Neural crest cell (in vitro differentiated cells): ENCODE results near the gene RALGPS1. TPM values are rescaled to one million over a fixed set of nuclear protein-coding genes. Genes with fewer than 3 reads are reported as not detected.

Experiments used
- DNase-seq: peaks from one replicate; pipeline ENCODE4 v3.0.0; 2021; ENCODE audit warnings: low read depth, mixed read lengths, low spot score
- H3K27ac Mint-ChIP-seq: one replicate; pipeline ENCODE4 v1.8.0; 2021; ENCODE audit warnings: mild to moderate bottlenecking, mixed read lengths; ENCODE audit not compliant: unreplicated experiment
- H3K27me3 Mint-ChIP-seq: 2 replicates; pipeline ENCODE4 v1.8.0; 2021; ENCODE audit warnings: low read depth, mild to moderate bottlenecking, mixed read lengths
- H3K36me3 Mint-ChIP-seq: 2 replicates; pipeline ENCODE4 v1.8.0; 2021; ENCODE audit warnings: low read depth, mild to moderate bottlenecking, mixed read lengths
- H3K4me1 Mint-ChIP-seq: 2 replicates; pipeline ENCODE4 v1.8.0; 2021; ENCODE audit warnings: mixed read lengths
- H3K4me3 Mint-ChIP-seq: one replicate; pipeline ENCODE4 v1.8.0; 2021; ENCODE audit warnings: mild to moderate bottlenecking, mixed read lengths
- H3K9me3 Mint-ChIP-seq: 2 replicates; pipeline ENCODE4 v1.8.0; 2021; ENCODE audit warnings: mixed read lengths
- total RNA-seq: library from RNA; stranded (reverse); gene quantifications from 2 replicates; pipeline ENCODE4 v1.2.1, GENCODE V29; 2021
- TF ChIP-seq, protein P1 (sequence below): fragments of 200-600 bp; sonication (generic); conservative IDR thresholded peaks from 2 replicates; pipeline ENCODE4 v1.5.0; 2021; ENCODE audit warnings: antibody characterized with exemption, mild to moderate bottlenecking

RALGPS1 gene
- total RNA-seq, 1 donor from 2014 or later = 11.7 TPM

DNA sequence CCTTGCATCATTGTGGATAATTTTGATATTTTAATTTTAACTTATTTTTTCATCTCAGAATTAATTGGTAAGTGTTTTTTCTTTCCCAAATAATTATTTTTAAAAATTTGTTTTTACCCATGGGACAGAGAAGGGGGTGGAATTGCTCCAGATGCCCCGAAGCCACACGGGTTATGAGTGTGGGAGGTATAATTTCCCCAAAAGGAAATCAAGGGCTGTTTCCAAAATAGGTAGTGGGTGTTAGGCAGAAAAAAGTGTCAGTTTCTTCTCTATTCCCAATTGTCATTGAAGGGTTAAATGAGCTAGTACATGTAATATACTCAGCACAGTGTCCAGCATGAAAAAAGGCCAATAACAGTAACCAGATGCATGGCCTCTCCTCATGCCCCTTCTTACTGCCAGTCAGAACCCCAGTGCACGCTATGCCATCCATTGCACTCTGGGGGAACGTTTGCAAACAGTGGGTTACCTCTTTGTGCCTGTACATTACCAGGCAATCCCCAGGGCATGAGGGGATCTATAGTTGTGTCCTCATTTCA, 244.3 kb downstream of the RALGPS1 start:
- no peak for DNase-seq
- TF ChIP-seq, protein P1, sequence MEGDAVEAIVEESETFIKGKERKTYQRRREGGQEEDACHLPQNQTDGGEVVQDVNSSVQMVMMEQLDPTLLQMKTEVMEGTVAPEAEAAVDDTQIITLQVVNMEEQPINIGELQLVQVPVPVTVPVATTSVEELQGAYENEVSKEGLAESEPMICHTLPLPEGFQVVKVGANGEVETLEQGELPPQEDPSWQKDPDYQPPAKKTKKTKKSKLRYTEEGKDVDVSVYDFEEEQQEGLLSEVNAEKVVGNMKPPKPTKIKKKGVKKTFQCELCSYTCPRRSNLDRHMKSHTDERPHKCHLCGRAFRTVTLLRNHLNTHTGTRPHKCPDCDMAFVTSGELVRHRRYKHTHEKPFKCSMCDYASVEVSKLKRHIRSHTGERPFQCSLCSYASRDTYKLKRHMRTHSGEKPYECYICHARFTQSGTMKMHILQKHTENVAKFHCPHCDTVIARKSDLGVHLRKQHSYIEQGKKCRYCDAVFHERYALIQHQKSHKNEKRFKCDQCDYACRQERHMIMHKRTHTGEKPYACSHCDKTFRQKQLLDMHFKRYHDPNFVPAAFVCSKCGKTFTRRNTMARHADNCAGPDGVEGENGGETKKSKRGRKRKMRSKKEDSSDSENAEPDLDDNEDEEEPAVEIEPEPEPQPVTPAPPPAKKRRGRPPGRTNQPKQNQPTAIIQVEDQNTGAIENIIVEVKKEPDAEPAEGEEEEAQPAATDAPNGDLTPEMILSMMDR = no peak
- H3K4me3 Mint-ChIP-seq = no peak overlapping the region
- no peak overlapping the region for H3K27ac Mint-ChIP-seq
- no peaks in the 10 kb centered on the region for H3K27me3 Mint-ChIP-seq
- peaks cover 25% of the 10 kb centered on the region for H3K4me1 Mint-ChIP-seq
- H3K36me3 Mint-ChIP-seq = no peaks in the 10 kb centered on the region
- H3K9me3 Mint-ChIP-seq = no peaks in the 10 kb centered on the region

DNA sequence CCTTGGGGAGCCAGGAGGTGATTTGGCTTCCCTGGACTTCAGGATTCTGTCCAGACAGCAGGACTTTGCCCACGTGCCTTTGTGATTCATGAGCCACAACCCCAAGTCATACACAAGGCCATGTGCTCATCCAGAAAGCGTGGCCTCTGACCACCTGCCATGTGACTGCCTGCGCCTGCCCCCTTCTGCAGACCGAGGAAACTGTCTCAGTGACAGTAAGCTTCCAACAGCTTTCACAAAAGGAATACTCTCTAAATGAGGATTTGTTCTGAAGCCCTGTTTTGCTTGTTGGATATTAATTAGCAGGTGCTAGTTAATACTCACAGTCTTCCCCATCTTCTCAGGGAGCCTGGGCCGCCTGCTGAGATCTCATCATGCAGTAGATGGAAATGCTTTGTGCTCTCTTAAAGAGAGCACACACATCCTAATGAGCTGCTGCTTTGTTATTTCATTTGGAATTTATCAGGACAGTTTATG, 244.8 kb downstream of the RALGPS1 start:
- TF ChIP-seq, protein P1 = peak; percentile 28
- peaks cover 26% of the 10 kb centered on the region for H3K4me1 Mint-ChIP-seq
- DNase-seq = peak; percentile 16
- no peaks in the 10 kb centered on the region for H3K9me3 Mint-ChIP-seq
- H3K27me3 Mint-ChIP-seq = no peaks in the 10 kb centered on the region
- no peak overlapping the region for H3K4me3 Mint-ChIP-seq
- no peak overlapping the region for H3K27ac Mint-ChIP-seq
- H3K36me3 Mint-ChIP-seq = no peaks in the 10 kb centered on the region

- Mint-ChIP-seq H3K27me3 (no peaks in the 10 kb centered on the region), H3K27ac (no peak overlapping the region), H3K36me3 (no peaks in the 10 kb centered on the region), H3K9me3 (no peaks in the 10 kb centered on the region), H3K4me3 (no peak overlapping the region), H3K4me1 (peaks cover 26% of the 10 kb centered on the region)
- no peak for DNase-seq
- TF ChIP-seq, protein P1 = no peak
Observed at GRCh38 chr9:127159949-127160610, 245.5 kb downstream of the RALGPS1 start.

DNA sequence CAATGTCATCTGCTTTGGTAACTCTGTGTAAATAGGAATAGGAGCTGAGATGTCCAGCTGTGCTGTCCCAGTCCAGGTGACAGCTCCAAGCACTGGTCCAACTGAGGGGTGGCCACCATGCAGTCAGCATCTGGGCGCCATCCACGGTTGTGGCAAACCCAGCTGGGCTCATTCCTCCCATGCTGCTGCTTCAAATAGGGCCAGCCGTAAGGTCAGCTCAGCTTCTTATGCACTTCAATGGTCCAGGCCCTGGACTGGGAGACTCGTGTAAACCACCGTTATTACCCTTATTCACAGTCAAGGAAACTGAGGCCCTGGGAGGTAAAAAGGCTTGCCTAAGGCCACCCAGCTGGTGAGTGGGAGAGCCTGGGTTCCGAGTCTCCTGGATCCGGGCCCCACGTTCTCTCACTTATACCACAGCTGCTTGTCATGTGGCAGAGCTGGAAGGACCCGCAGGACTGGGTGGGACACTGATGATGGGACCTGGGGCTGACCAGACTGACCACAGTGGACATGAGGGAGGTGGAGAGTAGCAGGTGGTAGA, 246.6 kb downstream of the RALGPS1 start:
- H3K4me3 Mint-ChIP-seq = no peak overlapping the region
- no peak for DNase-seq
- no peaks in the 10 kb centered on the region for H3K9me3 Mint-ChIP-seq
- no peaks in the 10 kb centered on the region for H3K36me3 Mint-ChIP-seq
- TF ChIP-seq, protein P1 = no peak
- H3K4me1 Mint-ChIP-seq = peaks cover 26% of the 10 kb centered on the region
- no peak overlapping the region for H3K27ac Mint-ChIP-seq
- no peaks in the 10 kb centered on the region for H3K27me3 Mint-ChIP-seq

GRCh38 chr9:127162046-127162863, 247.7 kb downstream of the RALGPS1 start:
- no peak overlapping the region for H3K4me3 Mint-ChIP-seq
- H3K9me3 Mint-ChIP-seq = no peaks in the 10 kb centered on the region
- no peak for DNase-seq
- peaks cover 26% of the 10 kb centered on the region for H3K4me1 Mint-ChIP-seq
- no peaks in the 10 kb centered on the region for H3K36me3 Mint-ChIP-seq
- TF ChIP-seq, protein P1 = no peak
- no peaks in the 10 kb centered on the region for H3K27me3 Mint-ChIP-seq
- H3K27ac Mint-ChIP-seq = no peak overlapping the region
